DND-41 (cell line): ENCODE results near the gene ITGB2.

Experiments used
- CTCF ChIP-seq: IDR thresholded peaks from 2 replicates; pipeline ENCODE4 v1.5.1; 2012; ENCODE audit warnings: borderline replicate concordance, low read length, moderate library complexity, mild to moderate bottlenecking; ENCODE audit not compliant: poor library complexity, severe bottlenecking; ENCODE audit errors: extremely low read depth
- EZH2 ChIP-seq: IDR thresholded peaks from 3 replicates; pipeline ENCODE4 v1.6.1; 2012; ENCODE audit warnings: borderline replicate concordance, low read depth, mild to moderate bottlenecking, moderate library complexity, low read length, inconsistent platforms; ENCODE audit not compliant: severe bottlenecking

GRCh38 chr21:44957047-44957831 is 36.5 kb upstream of the ITGB2 start:
- TF ChIP-seq CTCF, result no peak
- TF ChIP-seq EZH2, result no peak
